TTC549 (cell line): ENCODE results near the gene MASTL.

Source experiments
- FAIRE-seq: peaks from 2 replicates; lab custom pipeline; 2012; peaks lifted over from hg19 to GRCh38; lab: Jason Lieb, UNC

MASTL gene

GRCh38 chr10:27225642-27226257, 70.6 kb downstream of the MASTL start:
- FAIRE-seq = no peak

DNA sequence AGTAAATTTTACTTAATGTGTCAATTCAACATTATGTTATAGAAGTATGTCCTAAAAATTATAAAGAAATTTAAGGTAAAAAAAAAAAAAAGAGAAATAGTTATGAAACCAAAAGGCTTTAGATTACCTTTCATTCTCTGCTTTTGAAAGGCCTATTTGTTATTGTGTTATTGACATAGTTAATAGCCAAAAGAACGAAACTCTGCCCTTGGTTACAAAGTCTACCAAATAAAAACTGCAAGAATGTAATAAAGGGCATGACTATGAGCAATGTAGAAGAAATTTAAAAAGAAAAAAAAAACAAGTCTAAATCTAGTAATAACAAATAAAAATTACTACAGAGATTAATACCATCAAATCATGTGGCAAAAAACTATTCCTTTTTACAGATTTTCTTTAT, 74.9 kb downstream of the MASTL start:
- no peak for FAIRE-seq

- FAIRE-seq = no peak
These were observed 80.6 kb downstream of the MASTL start for GRCh38 chr10:27235706-27236105.
